HCT116 (cell line): ENCODE data around the gene DIO2. TPM values are rescaled to one million over a fixed set of nuclear protein-coding genes. Genes with fewer than 3 reads are reported as not detected.

Experiments used
- ATAC-seq: fragments of 200-7000 bp; cut with Tn5 transposase; 2 replicates; pipeline ENCODE4 v1.9.1; 2020; ENCODE audit warnings: mild to moderate bottlenecking, moderate library complexity
- BruUV-seq: library from RNA; stranded (reverse); fragments of 400-500 nt; replicated peaks from 2 replicates; lab custom pipeline; 2021; lab: Mats Ljungman, UMichigan
- CTCF ChIA-PET: fragments of 300-600 bp; sonication (Branson Sonifier 250); formaldehyde crosslinking; loops from one replicate; lab custom pipeline; 2021; ENCODE audit warnings: antibody characterized with exemption; lab: Charles Lee
- POLR2A ChIA-PET: fragments of 300-600, 350-600 bp; sonication (Branson Sonifier 250); formaldehyde crosslinking; loops from one replicate; lab custom pipeline; 2021; ENCODE audit warnings: antibody characterized with exemption; lab: Charles Lee
- RAD21 ChIA-PET, 2 experiments: fragments of 300-600 bp; sonication (Branson Sonifier 250); formaldehyde crosslinking; loops; one replicate each; lab custom pipeline; 2023; ENCODE audit warnings: low total read pairs in 2 of 2; ENCODE audit not compliant: uncharacterized antibody in 2 of 2, unreplicated experiment in 2 of 2, low non-redundant PET in 1 of 2; lab: Charles Lee
- DNase-seq: peaks from one replicate; pipeline ENCODE4 v3.0.0-alpha.2; 2010; ENCODE audit warnings: low read depth, low spot score
- H2AFZ ChIP-seq: fragments of 200-600 bp; shearing (Covaris generic), sonication (generic); 2 replicates; pipeline ENCODE4 v1.6.1; 2017; ENCODE audit warnings: low read depth, mixed run types, mixed read lengths, antibody characterized with exemption, low read length; ENCODE audit not compliant: poor library complexity, severe bottlenecking
- H3K27ac ChIP-seq: 2 replicates; pipeline ENCODE4 v1.5.1; 2012; ENCODE audit warnings: low read depth, low read length
- H3K27me3 ChIP-seq: fragments of 200-600 bp; sonication (generic); 2 replicates; pipeline ENCODE4 v1.6.1; 2016; ENCODE audit warnings: mixed run types, low read length, mixed read lengths; ENCODE audit not compliant: insufficient read depth
- H3K36me3 ChIP-seq, 2 experiments: fragments of 200-500 bp in 1 of 2; fragments of 200-600 bp in 1 of 2; sonication (Bioruptor generic) in 1 of 2; sonication (generic) in 1 of 2; 2 replicates each; pipeline versions ENCODE4 v1.5.1 to v1.6.1; 2014 to 2016; ENCODE audit warnings: low read length in 2 of 2, inconsistent platforms in 1 of 2, mixed read lengths in 1 of 2, mixed run types in 1 of 2; ENCODE audit not compliant: insufficient read depth in 2 of 2, control insufficient read depth in 1 of 2
- H3K4me1 ChIP-seq, 2 experiments: fragments of 200-600 bp in 1 of 2; sonication (generic) in 1 of 2; 2 replicates each; pipeline versions ENCODE4 v1.5.1 to v1.6.1; 2012 to 2017; ENCODE audit warnings: low read length in 2 of 2, inconsistent platforms in 1 of 2, mild to moderate bottlenecking in 1 of 2, mixed read lengths in 1 of 2, mixed run types in 1 of 2, moderate library complexity in 1 of 2; ENCODE audit not compliant: insufficient read depth in 2 of 2, control insufficient read depth in 1 of 2
- H3K4me2 ChIP-seq: fragments of 200-600 bp; sonication (generic); 2 replicates; pipeline ENCODE4 v1.6.1; 2017; ENCODE audit warnings: mixed run types, low read length, mixed read lengths
- H3K4me3 ChIP-seq, 2 experiments: fragments of 200-600 bp in 1 of 2; sonication (generic) in 1 of 2; replicated peaks in 1 of 2; 2 replicates each; pipeline ENCODE4 v1.5.1; 2011 to 2016; ENCODE audit warnings: low read length in 2 of 2, control low read depth in 1 of 2, low read depth in 1 of 2, mild to moderate bottlenecking in 1 of 2, mixed read lengths in 1 of 2, mixed run types in 1 of 2
- H3K79me2 ChIP-seq: fragments of 200-600 bp; sonication (generic); 2 replicates; pipeline ENCODE4 v1.6.1; 2017; ENCODE audit warnings: mild to moderate bottlenecking, mixed run types, low read length, moderate library complexity, mixed read lengths; ENCODE audit not compliant: insufficient read depth
- H3K9ac ChIP-seq: fragments of 200-600 bp; sonication (generic); 2 replicates; pipeline ENCODE4 v1.6.1; 2016; ENCODE audit warnings: low read length, mixed read lengths
- H3K9me2 ChIP-seq: fragments of 200-600 bp; sonication (generic), shearing (Covaris generic); 2 replicates; pipeline ENCODE4 v1.6.1; 2017; ENCODE audit warnings: mixed run types, mild to moderate bottlenecking, moderate library complexity; ENCODE audit not compliant: insufficient read depth
- H3K9me3 ChIP-seq, 2 experiments: fragments of 200-500 bp in 1 of 2; fragments of 200-600 bp in 1 of 2; sonication (Bioruptor generic) in 1 of 2; sonication (generic) in 1 of 2; 2 replicates each; pipeline ENCODE4 v1.6.1; 2014 to 2017; ENCODE audit warnings: low read length in 2 of 2, mixed read lengths in 2 of 2, inconsistent platforms in 1 of 2, low read depth in 1 of 2, mild to moderate bottlenecking in 1 of 2, mixed run types in 1 of 2, moderate library complexity in 1 of 2; ENCODE audit not compliant: control insufficient read depth in 1 of 2, insufficient read depth in 1 of 2
- H4K20me1 ChIP-seq: fragments of 200-600 bp; sonication (generic), shearing (Covaris generic); 2 replicates; pipeline ENCODE4 v1.6.1; 2017; ENCODE audit warnings: mixed run types, mild to moderate bottlenecking, moderate library complexity; ENCODE audit not compliant: insufficient read depth
- CBX3 ChIP-seq: IDR thresholded peaks from 2 replicates; pipeline ENCODE4 v1.6.1; 2012; ENCODE audit warnings: low read depth
- CEBPB ChIP-seq: IDR thresholded peaks from 2 replicates; pipeline ENCODE4 v1.6.1; 2012; ENCODE audit warnings: low read depth
- ELF1 ChIP-seq: IDR thresholded peaks from 2 replicates; pipeline ENCODE4 v1.6.1; 2012; ENCODE audit warnings: low read depth, borderline replicate concordance
- EZH2 ChIP-seq: fragments of 200-600 bp; sonication (generic); IDR thresholded peaks from 2 replicates; pipeline ENCODE4 v1.6.1; 2017; ENCODE audit warnings: antibody characterized with exemption, mixed run types
- EZH2phosphoT487 ChIP-seq: fragments of 200-600 bp; IDR thresholded peaks from 2 replicates; pipeline ENCODE4 v1.6.1; 2018; ENCODE audit warnings: antibody characterized with exemption, borderline replicate concordance
- FOSL1 ChIP-seq: IDR thresholded peaks from 2 replicates; pipeline ENCODE4 v1.6.1; 2012; ENCODE audit warnings: low read depth
- POLR2A ChIP-seq: IDR thresholded peaks from 2 replicates; pipeline ENCODE4 v1.7.0; 2011; ENCODE audit warnings: borderline replicate concordance; ENCODE audit not compliant: insufficient read depth, insufficient read length; ENCODE audit errors: extremely low read depth
- POLR2AphosphoS5 ChIP-seq: IDR thresholded peaks from 2 replicates; pipeline ENCODE4 v1.6.1; 2011; ENCODE audit warnings: mild to moderate bottlenecking, low read depth, low read length, moderate library complexity
- RAD21 ChIP-seq: IDR thresholded peaks from 2 replicates; pipeline ENCODE4 v1.6.1; 2012; ENCODE audit warnings: low read depth, mild to moderate bottlenecking
- SIN3A ChIP-seq: IDR thresholded peaks from 2 replicates; pipeline ENCODE4 v1.6.1; 2012; ENCODE audit warnings: low read depth
- SP1 ChIP-seq: IDR thresholded peaks from 2 replicates; pipeline ENCODE4 v1.6.1; 2012; ENCODE audit warnings: low read depth
- SRF ChIP-seq: IDR thresholded peaks from 2 replicates; pipeline ENCODE4 v1.6.1; 2012; ENCODE audit warnings: low read depth
- TCF7L2 ChIP-seq: IDR thresholded peaks from 2 replicates; pipeline ENCODE4 v1.7.0; 2011; ENCODE audit warnings: borderline replicate concordance, inconsistent platforms; ENCODE audit not compliant: insufficient read depth, insufficient read length; ENCODE audit errors: extremely low read depth
- ZFX ChIP-seq: fragments of 450-650 bp; IDR thresholded peaks from 2 replicates; pipeline ENCODE4 v1.6.1; 2017
- ZNF274 ChIP-seq: fragments of 200-500 bp; sonication (Bioruptor generic); IDR thresholded peaks from 2 replicates; pipeline ENCODE4 v1.6.1; 2014; ENCODE audit warnings: mild to moderate bottlenecking, low read depth, low read length, inconsistent platforms
- intact Hi-C: fragments of 100-400 bp; cut with micrococcal nuclease; formaldehyde crosslinking; loops from 2 replicates; pipeline ENCODE4 v1.10.0; 2022
- total RNA-seq: library from RNA; stranded (reverse); gene quantifications from one replicate; pipeline ENCODE4 v1.2.1, GENCODE V29; 2021; ENCODE audit not compliant: unreplicated experiment
- TF ChIP-seq, protein P1 (sequence below): IDR thresholded peaks from 2 replicates; pipeline ENCODE4 v1.6.1; 2012
- TF ChIP-seq, protein P2 (sequence below): IDR thresholded peaks from 2 replicates; pipeline ENCODE4 v1.6.1; 2011; ENCODE audit warnings: mild to moderate bottlenecking, low read length, moderate library complexity; ENCODE audit not compliant: insufficient replicate concordance; ENCODE audit errors: extremely low read depth
- TF ChIP-seq, protein P3 (sequence below): IDR thresholded peaks from 2 replicates; pipeline ENCODE4 v1.6.1; 2012
- TF ChIP-seq, protein P4 (sequence below): IDR thresholded peaks from 2 replicates; pipeline ENCODE4 v1.6.1; 2012; ENCODE audit warnings: low read depth
- TF ChIP-seq, protein P5 (sequence below), 3 experiments: fragments of 200-600 bp in 1 of 3; sonication (generic) in 1 of 3; IDR thresholded peaks in 2 of 3; conservative IDR thresholded peaks in 1 of 3; 2 replicates each; pipeline ENCODE4 v1.5.1; 2012 to 2017; ENCODE audit warnings: low read depth in 2 of 3, low read length in 2 of 3, antibody characterized with exemption in 1 of 3, borderline replicate concordance in 1 of 3, control low read depth in 1 of 3, mild to moderate bottlenecking in 1 of 3, mixed read lengths in 1 of 3, mixed run types in 1 of 3, moderate library complexity in 1 of 3; ENCODE audit not compliant: insufficient read depth in 1 of 3

Gene DIO2
- total RNA-seq, 1 experiment from 2014 or later = 0.10 TPM

DNA sequence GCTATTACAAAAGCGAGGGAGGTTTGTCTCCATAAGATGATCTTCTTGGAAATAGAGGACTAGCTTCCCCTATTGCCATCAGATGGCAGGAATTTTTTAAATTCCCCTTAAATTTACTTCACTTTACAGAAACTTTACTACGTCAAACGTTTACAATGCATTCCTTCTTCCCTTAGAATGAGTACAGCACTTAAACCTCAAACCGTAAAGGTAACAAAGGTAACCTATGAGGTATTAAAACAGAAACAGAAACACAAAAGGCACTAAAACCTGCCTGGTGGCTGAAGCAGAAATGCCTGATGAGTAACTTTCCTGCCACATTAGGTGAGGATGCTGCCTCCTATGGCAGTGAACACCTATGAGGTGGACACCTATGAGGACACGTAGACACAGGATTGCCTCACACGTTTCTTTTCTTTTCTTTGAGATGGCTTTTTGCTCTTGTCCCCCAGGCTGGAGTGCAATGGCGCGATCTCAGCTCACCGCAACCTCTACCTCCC, 25.0 kb downstream of the DIO2 start:
- intact Hi-C loops = no loop called here
- H3K9me2 ChIP-seq = no peaks in the 10 kb centered on the region
- no peak overlapping the region for H3K4me2 ChIP-seq
- H3K27me3 ChIP-seq = no peaks in the 10 kb centered on the region
- TF ChIP-seq FOSL1 (no peak), ZFX (no peak), EZH2phosphoT487 (no peak), ELF1 (no peak), SRF (no peak), CBX3 (no peak), EZH2 (no peak), RAD21 (no peak), POLR2AphosphoS5 (no peak), SIN3A (no peak), TCF7L2 (no peak), ZNF274 (no peak), POLR2A (no peak), CEBPB (no peak), SP1 (no peak)
- TF ChIP-seq, protein P1, sequence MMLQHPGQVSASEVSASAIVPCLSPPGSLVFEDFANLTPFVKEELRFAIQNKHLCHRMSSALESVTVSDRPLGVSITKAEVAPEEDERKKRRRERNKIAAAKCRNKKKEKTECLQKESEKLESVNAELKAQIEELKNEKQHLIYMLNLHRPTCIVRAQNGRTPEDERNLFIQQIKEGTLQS = no peak
- TF ChIP-seq, protein P2, sequence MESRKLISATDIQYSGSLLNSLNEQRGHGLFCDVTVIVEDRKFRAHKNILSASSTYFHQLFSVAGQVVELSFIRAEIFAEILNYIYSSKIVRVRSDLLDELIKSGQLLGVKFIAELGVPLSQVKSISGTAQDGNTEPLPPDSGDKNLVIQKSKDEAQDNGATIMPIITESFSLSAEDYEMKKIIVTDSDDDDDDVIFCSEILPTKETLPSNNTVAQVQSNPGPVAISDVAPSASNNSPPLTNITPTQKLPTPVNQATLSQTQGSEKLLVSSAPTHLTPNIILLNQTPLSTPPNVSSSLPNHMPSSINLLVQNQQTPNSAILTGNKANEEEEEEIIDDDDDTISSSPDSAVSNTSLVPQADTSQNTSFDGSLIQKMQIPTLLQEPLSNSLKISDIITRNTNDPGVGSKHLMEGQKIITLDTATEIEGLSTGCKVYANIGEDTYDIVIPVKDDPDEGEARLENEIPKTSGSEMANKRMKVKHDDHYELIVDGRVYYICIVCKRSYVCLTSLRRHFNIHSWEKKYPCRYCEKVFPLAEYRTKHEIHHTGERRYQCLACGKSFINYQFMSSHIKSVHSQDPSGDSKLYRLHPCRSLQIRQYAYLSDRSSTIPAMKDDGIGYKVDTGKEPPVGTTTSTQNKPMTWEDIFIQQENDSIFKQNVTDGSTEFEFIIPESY = no peak
- TF ChIP-seq, protein P3, sequence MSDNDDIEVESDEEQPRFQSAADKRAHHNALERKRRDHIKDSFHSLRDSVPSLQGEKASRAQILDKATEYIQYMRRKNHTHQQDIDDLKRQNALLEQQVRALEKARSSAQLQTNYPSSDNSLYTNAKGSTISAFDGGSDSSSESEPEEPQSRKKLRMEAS = no peak
- TF ChIP-seq, protein P4, sequence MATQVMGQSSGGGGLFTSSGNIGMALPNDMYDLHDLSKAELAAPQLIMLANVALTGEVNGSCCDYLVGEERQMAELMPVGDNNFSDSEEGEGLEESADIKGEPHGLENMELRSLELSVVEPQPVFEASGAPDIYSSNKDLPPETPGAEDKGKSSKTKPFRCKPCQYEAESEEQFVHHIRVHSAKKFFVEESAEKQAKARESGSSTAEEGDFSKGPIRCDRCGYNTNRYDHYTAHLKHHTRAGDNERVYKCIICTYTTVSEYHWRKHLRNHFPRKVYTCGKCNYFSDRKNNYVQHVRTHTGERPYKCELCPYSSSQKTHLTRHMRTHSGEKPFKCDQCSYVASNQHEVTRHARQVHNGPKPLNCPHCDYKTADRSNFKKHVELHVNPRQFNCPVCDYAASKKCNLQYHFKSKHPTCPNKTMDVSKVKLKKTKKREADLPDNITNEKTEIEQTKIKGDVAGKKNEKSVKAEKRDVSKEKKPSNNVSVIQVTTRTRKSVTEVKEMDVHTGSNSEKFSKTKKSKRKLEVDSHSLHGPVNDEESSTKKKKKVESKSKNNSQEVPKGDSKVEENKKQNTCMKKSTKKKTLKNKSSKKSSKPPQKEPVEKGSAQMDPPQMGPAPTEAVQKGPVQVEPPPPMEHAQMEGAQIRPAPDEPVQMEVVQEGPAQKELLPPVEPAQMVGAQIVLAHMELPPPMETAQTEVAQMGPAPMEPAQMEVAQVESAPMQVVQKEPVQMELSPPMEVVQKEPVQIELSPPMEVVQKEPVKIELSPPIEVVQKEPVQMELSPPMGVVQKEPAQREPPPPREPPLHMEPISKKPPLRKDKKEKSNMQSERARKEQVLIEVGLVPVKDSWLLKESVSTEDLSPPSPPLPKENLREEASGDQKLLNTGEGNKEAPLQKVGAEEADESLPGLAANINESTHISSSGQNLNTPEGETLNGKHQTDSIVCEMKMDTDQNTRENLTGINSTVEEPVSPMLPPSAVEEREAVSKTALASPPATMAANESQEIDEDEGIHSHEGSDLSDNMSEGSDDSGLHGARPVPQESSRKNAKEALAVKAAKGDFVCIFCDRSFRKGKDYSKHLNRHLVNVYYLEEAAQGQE = no peak
- TF ChIP-seq, protein P5, sequence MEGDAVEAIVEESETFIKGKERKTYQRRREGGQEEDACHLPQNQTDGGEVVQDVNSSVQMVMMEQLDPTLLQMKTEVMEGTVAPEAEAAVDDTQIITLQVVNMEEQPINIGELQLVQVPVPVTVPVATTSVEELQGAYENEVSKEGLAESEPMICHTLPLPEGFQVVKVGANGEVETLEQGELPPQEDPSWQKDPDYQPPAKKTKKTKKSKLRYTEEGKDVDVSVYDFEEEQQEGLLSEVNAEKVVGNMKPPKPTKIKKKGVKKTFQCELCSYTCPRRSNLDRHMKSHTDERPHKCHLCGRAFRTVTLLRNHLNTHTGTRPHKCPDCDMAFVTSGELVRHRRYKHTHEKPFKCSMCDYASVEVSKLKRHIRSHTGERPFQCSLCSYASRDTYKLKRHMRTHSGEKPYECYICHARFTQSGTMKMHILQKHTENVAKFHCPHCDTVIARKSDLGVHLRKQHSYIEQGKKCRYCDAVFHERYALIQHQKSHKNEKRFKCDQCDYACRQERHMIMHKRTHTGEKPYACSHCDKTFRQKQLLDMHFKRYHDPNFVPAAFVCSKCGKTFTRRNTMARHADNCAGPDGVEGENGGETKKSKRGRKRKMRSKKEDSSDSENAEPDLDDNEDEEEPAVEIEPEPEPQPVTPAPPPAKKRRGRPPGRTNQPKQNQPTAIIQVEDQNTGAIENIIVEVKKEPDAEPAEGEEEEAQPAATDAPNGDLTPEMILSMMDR (IDR thresholded peaks at IDR 0.05 in 2 of 3, conservative IDR thresholded peaks at IDR 0.05 in 1 of 3; ENCODE audit: borderline replicate concordance in 1 of 3, insufficient read depth in 1 of 3, low read depth in 2 of 3, low read length in 2 of 3) = no peak
- no peaks in the 10 kb centered on the region for H3K4me1 ChIP-seq
- no peak for ATAC-seq
- no peaks in the 10 kb centered on the region for H4K20me1 ChIP-seq
- CTCF ChIA-PET = no interaction called here
- no TSS peak for BruUV-seq
- H3K36me3 ChIP-seq = no peaks in the 10 kb centered on the region
- no peak overlapping the region for H3K27ac ChIP-seq
- POLR2A ChIA-PET = no interaction called here
- H3K9me3 ChIP-seq = no peaks in the 10 kb centered on the region
- H3K4me3 ChIP-seq = no peak overlapping the region
- no peak overlapping the region for H3K9ac ChIP-seq
- DNase-seq = no peak
- RAD21 ChIA-PET = no interaction called here
- no peak overlapping the region for H2AFZ ChIP-seq
- no peaks in the 10 kb centered on the region for H3K79me2 ChIP-seq
